Neural progenitor cell (in vitro differentiated cells): ENCODE data around the gene TMEM119. TPM values are rescaled to one million over a fixed set of nuclear protein-coding genes. Genes with fewer than 3 reads are reported as not detected.

Experiments
- DNase-seq: peaks from one replicate; pipeline ENCODE4 v3.0.0-alpha.2; 2016; ENCODE audit warnings: low spot score
- H2AFZ ChIP-seq: fragments of 200-600 bp; sonication (generic); replicated peaks from 2 replicates; pipeline ENCODE4 v1.6.1; 2016; ENCODE audit warnings: antibody characterized with exemption
- H3F3A ChIP-seq: fragments of 200-600 bp; sonication (generic); 2 replicates; pipeline ENCODE4 v1.6.1; 2016; ENCODE audit warnings: antibody characterized with exemption, low read depth
- H3K27ac ChIP-seq: fragments of 200-600 bp; sonication (generic); 2 replicates; pipeline ENCODE4 v1.5.1; 2016; ENCODE audit warnings: mild to moderate bottlenecking
- H3K27me3 ChIP-seq: fragments of 200-600 bp; sonication (generic); 2 replicates; pipeline ENCODE4 v1.6.1; 2016; ENCODE audit warnings: mild to moderate bottlenecking, moderate library complexity
- H3K36me3 ChIP-seq: fragments of 200-600 bp; sonication (generic); 2 replicates; pipeline ENCODE4 v1.5.1; 2016
- H3K4me1 ChIP-seq: fragments of 200-600 bp; sonication (generic); 2 replicates; pipeline ENCODE4 v1.6.1; 2016; ENCODE audit warnings: mixed run types
- H3K4me2 ChIP-seq: fragments of 200-600 bp; sonication (generic); 2 replicates; pipeline ENCODE4 v1.6.1; 2016
- H3K4me3 ChIP-seq: fragments of 200-600 bp; sonication (generic); 2 replicates; pipeline ENCODE4 v1.5.1; 2016
- H3K79me2 ChIP-seq: fragments of 200-600 bp; sonication (generic); 2 replicates; pipeline ENCODE4 v1.6.1; 2016; ENCODE audit warnings: low read depth
- H3K9ac ChIP-seq: fragments of 200-600 bp; sonication (generic); 2 replicates; pipeline ENCODE4 v1.6.1; 2016
- H3K9me3 ChIP-seq: fragments of 200-600 bp; sonication (generic); 2 replicates; pipeline ENCODE4 v1.5.1; 2016; ENCODE audit warnings: low read depth
- H4K20me1 ChIP-seq: fragments of 200-600 bp; sonication (generic); 2 replicates; pipeline ENCODE4 v1.6.1; 2016; ENCODE audit warnings: low read depth
- H3K27ac Mint-ChIP-seq: 3 replicates; pipeline ENCODE4 v1.8.0; 2021; ENCODE audit warnings: mixed read lengths
- H3K27me3 Mint-ChIP-seq: 2 replicates; pipeline ENCODE4 v1.8.0; 2022; ENCODE audit warnings: low read depth, mild to moderate bottlenecking, inconsistent platforms, moderate library complexity, mixed read lengths; ENCODE audit not compliant: insufficient read depth
- H3K36me3 Mint-ChIP-seq: 3 replicates; pipeline ENCODE4 v1.8.0; 2021; ENCODE audit warnings: mixed read lengths
- H3K4me1 Mint-ChIP-seq: 3 replicates; pipeline ENCODE4 v1.8.0; 2021; ENCODE audit warnings: mixed read lengths
- H3K4me3 Mint-ChIP-seq: 3 replicates; pipeline ENCODE4 v1.8.0; 2021; ENCODE audit warnings: mild to moderate bottlenecking, moderate library complexity, mixed read lengths
- H3K9me3 Mint-ChIP-seq: 3 replicates; pipeline ENCODE4 v1.8.0; 2020; ENCODE audit warnings: mixed read lengths
- CTCF ChIP-seq: fragments of 200-600 bp; sonication (generic); IDR thresholded peaks from 2 replicates; pipeline ENCODE4 v1.5.1; 2017; ENCODE audit warnings: antibody characterized with exemption, mild to moderate bottlenecking
- EZH2 ChIP-seq: fragments of 200-600 bp; sonication (generic); IDR thresholded peaks from 2 replicates; pipeline ENCODE4 v1.6.1; 2017; ENCODE audit warnings: antibody characterized with exemption, mild to moderate bottlenecking, moderate library complexity
- EZH2phosphoT487 ChIP-seq: fragments of 200-600 bp; sonication (generic); IDR thresholded peaks from 2 replicates; pipeline ENCODE4 v1.6.1; 2017; ENCODE audit warnings: antibody characterized with exemption
- total RNA-seq: library from RNA; depleted of rRNA; stranded (reverse); fragments of >200 nt; gene quantifications from 2 replicates; pipeline ENCODE4 v1.2.3, GENCODE V29; 2015; ENCODE audit warnings: low replicate concordance

Gene TMEM119
- total RNA-seq, 1 donor from 2014 or later = 0.97 TPM

- H2AFZ ChIP-seq = no peak overlapping the region
- peak overlapping the region; percentile 36 for H3K4me3 Mint-ChIP-seq
- H3K27ac Mint-ChIP-seq = peak overlapping the region; percentile 12
- H3K4me1 Mint-ChIP-seq = peaks cover 18% of the 10 kb centered on the region
- peaks cover 18% of the 10 kb centered on the region for H3F3A ChIP-seq
- H4K20me1 ChIP-seq = no peaks in the 10 kb centered on the region
- no peaks in the 10 kb centered on the region for H3K27me3 ChIP-seq
- H3K36me3 Mint-ChIP-seq = no peaks in the 10 kb centered on the region
- H3K4me3 ChIP-seq = no peak overlapping the region
- no peak overlapping the region for H3K4me2 ChIP-seq
- H3K9me3 Mint-ChIP-seq = no peaks in the 10 kb centered on the region
- no peaks in the 10 kb centered on the region for H3K36me3 ChIP-seq
- no peak overlapping the region for H3K27ac ChIP-seq
- no peaks in the 10 kb centered on the region for H3K79me2 ChIP-seq
- peaks cover 5% of the 10 kb centered on the region for H3K4me1 ChIP-seq
- H3K9me3 ChIP-seq = no peaks in the 10 kb centered on the region
- H3K9ac ChIP-seq = no peak overlapping the region
- TF ChIP-seq EZH2 (no peak), CTCF (no peak), EZH2phosphoT487 (no peak)
- peaks cover 30% of the 10 kb centered on the region for H3K27me3 Mint-ChIP-seq
- DNase-seq = no peak
Observed at GRCh38 chr12:108599948-108600701, 2.2 kb upstream of the TMEM119 start.

GRCh38 chr12:108599541-108599940 is 1.7 kb upstream of the TMEM119 start:
- Histone ChIP-seq H3F3A (peaks cover 14% of the 10 kb centered on the region), H3K4me2 (no peak overlapping the region), H3K27ac (no peak overlapping the region), H3K4me3 (no peak overlapping the region), H3K9me3 (no peaks in the 10 kb centered on the region), H3K27me3 (no peaks in the 10 kb centered on the region), H3K4me1 (peaks cover 5% of the 10 kb centered on the region), H3K9ac (no peak overlapping the region), H3K79me2 (no peaks in the 10 kb centered on the region), H2AFZ (no peak overlapping the region), H3K36me3 (no peaks in the 10 kb centered on the region), H4K20me1 (no peaks in the 10 kb centered on the region)
- DNase-seq = no peak
- H3K4me3 Mint-ChIP-seq = peak overlapping the region; percentile 36
- peak overlapping the region; percentile 12 for H3K27ac Mint-ChIP-seq
- H3K27me3 Mint-ChIP-seq = peaks cover 24% of the 10 kb centered on the region
- H3K36me3 Mint-ChIP-seq = no peaks in the 10 kb centered on the region
- H3K9me3 Mint-ChIP-seq = no peaks in the 10 kb centered on the region
- H3K4me1 Mint-ChIP-seq = peaks cover 18% of the 10 kb centered on the region
- TF ChIP-seq EZH2phosphoT487 = no peak
- TF ChIP-seq EZH2 = no peak
- no peak for TF ChIP-seq CTCF

- peak overlapping the region; percentile 68 for H3K27ac Mint-ChIP-seq
- no peaks in the 10 kb centered on the region for H3K27me3 ChIP-seq
- no peaks in the 10 kb centered on the region for H3K9me3 Mint-ChIP-seq
- no peaks in the 10 kb centered on the region for H3K79me2 ChIP-seq
- H4K20me1 ChIP-seq = no peaks in the 10 kb centered on the region
- no peak overlapping the region for H3K27ac ChIP-seq
- no peak overlapping the region for H3K4me3 ChIP-seq
- no peak for DNase-seq
- H3K36me3 Mint-ChIP-seq = no peaks in the 10 kb centered on the region
- H3K9ac ChIP-seq = no peak overlapping the region
- H3K4me1 ChIP-seq = peaks cover 7% of the 10 kb centered on the region
- TF ChIP-seq EZH2phosphoT487 (no peak), EZH2 (no peak), CTCF (no peak)
- H3K4me1 Mint-ChIP-seq = peaks cover 12% of the 10 kb centered on the region
- no peaks in the 10 kb centered on the region for H3K36me3 ChIP-seq
- H3F3A ChIP-seq = peaks cover 8% of the 10 kb centered on the region
- H3K9me3 ChIP-seq = no peaks in the 10 kb centered on the region
- H3K4me2 ChIP-seq = peak overlapping the region; percentile 18
- peaks cover 22% of the 10 kb centered on the region for H3K27me3 Mint-ChIP-seq
- no peak overlapping the region for H3K4me3 Mint-ChIP-seq
- no peak overlapping the region for H2AFZ ChIP-seq
Observed at GRCh38 chr12:108598553-108599250, 818 bp upstream of the TMEM119 start.
